ENCODE data around the gene TMEM131. TPM values are rescaled to one million over a fixed set of nuclear protein-coding genes. Genes with fewer than 3 reads are reported as not detected.

The TMEM131 gene
- total RNA-seq, 1 donor from 2014 or later = 52.9 TPM

- no peaks in the 10 kb centered on the region for H3K9me3 Mint-ChIP-seq
- no peak overlapping the region for H3K27ac Mint-ChIP-seq
- no peaks in the 10 kb centered on the region for H3K36me3 Mint-ChIP-seq
- H3K4me3 Mint-ChIP-seq = no peak overlapping the region
- no peak for DNase-seq (ENCODE audit: low spot score in 2 of 2, unreplicated experiment in 2 of 2)
- H3K4me1 Mint-ChIP-seq = peaks cover 11% of the 10 kb centered on the region
- H3K27me3 Mint-ChIP-seq (ENCODE audit: low read depth) = no peaks in the 10 kb centered on the region
- no peak for TF ChIP-seq CTCF (IDR thresholded peaks at IDR 0.05; ENCODE audit: unreplicated experiment)
These were observed 258.1 kb downstream of the TMEM131 start for GRCh38 chr2:97737421-97738178.

GRCh38 chr2:97736608-97737330, 259.0 kb downstream of the TMEM131 start:
- no peak overlapping the region for H3K27ac Mint-ChIP-seq

GRCh38 chr2:97736185-97736584, 259.6 kb downstream of the TMEM131 start:
- no peak for DNase-seq (ENCODE audit: low spot score in 2 of 2, unreplicated experiment in 2 of 2)
- no peaks in the 10 kb centered on the region for H3K9me3 Mint-ChIP-seq
- no peaks in the 10 kb centered on the region for H3K27me3 Mint-ChIP-seq (ENCODE audit: low read depth)
- no peak for TF ChIP-seq CTCF (IDR thresholded peaks at IDR 0.05; ENCODE audit: unreplicated experiment)
- peaks cover 2% of the 10 kb centered on the region for H3K36me3 Mint-ChIP-seq
- H3K27ac Mint-ChIP-seq = no peak overlapping the region
- H3K4me3 Mint-ChIP-seq = no peak overlapping the region
- H3K4me1 Mint-ChIP-seq = peaks cover 8% of the 10 kb centered on the region

More at GRCh38 chr2:97736608-97737330, 259.0 kb downstream of the TMEM131 start:
- H3K27me3 Mint-ChIP-seq (ENCODE audit: low read depth) = no peaks in the 10 kb centered on the region
- no peak for TF ChIP-seq CTCF (IDR thresholded peaks at IDR 0.05; ENCODE audit: unreplicated experiment)
- H3K9me3 Mint-ChIP-seq = no peaks in the 10 kb centered on the region
- H3K4me3 Mint-ChIP-seq = no peak overlapping the region
- peaks cover 11% of the 10 kb centered on the region for H3K4me1 Mint-ChIP-seq
- no peak for DNase-seq (ENCODE audit: low spot score in 2 of 2, unreplicated experiment in 2 of 2)
- no peaks in the 10 kb centered on the region for H3K36me3 Mint-ChIP-seq

GRCh38 chr2:97735161-97735561, 260.6 kb downstream of the TMEM131 start:
- Mint-ChIP-seq H3K27me3 (ENCODE audit: low read depth) (no peaks in the 10 kb centered on the region), H3K4me1 (no peaks in the 10 kb centered on the region), H3K36me3 (peaks cover 2% of the 10 kb centered on the region), H3K4me3 (no peak overlapping the region), H3K9me3 (no peaks in the 10 kb centered on the region), H3K27ac (no peak overlapping the region)
- DNase-seq (ENCODE audit: low spot score in 2 of 2, unreplicated experiment in 2 of 2) = no peak
- no peak for TF ChIP-seq CTCF (IDR thresholded peaks at IDR 0.05; ENCODE audit: unreplicated experiment)

- Mint-ChIP-seq H3K4me1 (no peaks in the 10 kb centered on the region), H3K4me3 (no peak overlapping the region), H3K36me3 (peaks cover 2% of the 10 kb centered on the region), H3K27me3 (ENCODE audit: low read depth) (no peaks in the 10 kb centered on the region), H3K27ac (no peak overlapping the region), H3K9me3 (no peaks in the 10 kb centered on the region)
- DNase-seq (ENCODE audit: low spot score in 2 of 2, unreplicated experiment in 2 of 2) = no peak
- no peak for TF ChIP-seq CTCF (IDR thresholded peaks at IDR 0.05; ENCODE audit: unreplicated experiment)
These were observed 261.4 kb downstream of the TMEM131 start for GRCh38 chr2:97734061-97735051.

Data from mesothelial cell of epicardium (in vitro differentiated cells).